Measurements from ENCODE around the gene UNC5B.

- TF ChIP-seq CTCF (IDR thresholded peaks at IDR 0.05) (peak; percentile 59), SP1 (CRISPR knock-in tag; conservative IDR thresholded peaks at IDR 0.05) (no peak), MAX (CRISPR knock-in tag; IDR thresholded peaks at IDR 0.05) (no peak), NFYB (CRISPR knock-in tag; conservative IDR thresholded peaks at IDR 0.05; ENCODE audit: low read depth) (no peak), NR2C2 (CRISPR knock-in tag; IDR thresholded peaks at IDR 0.05) (no peak), STAT6 (CRISPR knock-in tag; conservative IDR thresholded peaks at IDR 0.05; ENCODE audit: low read depth) (no peak)
These were observed 101.8 kb downstream of the UNC5B start for GRCh38 chr10:71314028-71314693.

Data from WTC11 (cell line).